SH-SY5Y (cell line): Measurements from ENCODE around the gene MSANTD1.

Source experiments
- GATA2 ChIP-seq: IDR thresholded peaks from 2 replicates; pipeline ENCODE4 v1.6.1; 2011; ENCODE audit warnings: mild to moderate bottlenecking, low read depth, low read length
- GATA3 ChIP-seq: IDR thresholded peaks from 2 replicates; pipeline ENCODE4 v1.6.1; 2011; ENCODE audit warnings: low read depth, mild to moderate bottlenecking, low read length, moderate library complexity

GRCh38 chr4:3244747-3245146, 4.2 kb upstream of the MSANTD1 start:
- TF ChIP-seq GATA3 (no peak), GATA2 (no peak)
